IPS-NIHi11 (cell line): ENCODE results near the gene DNAJC15.

Experiments used
- DNase-seq: peaks from one replicate; pipeline ENCODE4 v3.0.0; 2012; ENCODE audit warnings: mixed read lengths, low spot score

The DNAJC15 gene

GRCh38 chr13:43085545-43085944 lies 62.2 kb downstream of the DNAJC15 start:
- no peak for DNase-seq

GRCh38 chr13:43086181-43086580 lies 62.8 kb downstream of the DNAJC15 start:
- DNase-seq = no peak

- DNase-seq = no peak
Measured at GRCh38 chr13:43088093-43088511, 64.7 kb downstream of the DNAJC15 start.

- DNase-seq = no peak
Measured at GRCh38 chr13:43089912-43090498, 66.6 kb downstream of the DNAJC15 start.

GRCh38 chr13:43094901-43095300 lies 71.5 kb downstream of the DNAJC15 start:
- no peak for DNase-seq

- no peak for DNase-seq
Measured at GRCh38 chr13:43095771-43096719, 72.7 kb downstream of the DNAJC15 start.

GRCh38 chr13:43100667-43101066 lies 77.3 kb downstream of the DNAJC15 start:
- no peak for DNase-seq

GRCh38 chr13:43102304-43102703 lies 78.9 kb downstream of the DNAJC15 start:
- DNase-seq = no peak

GRCh38 chr13:43107780-43108179 lies 84.4 kb downstream of the DNAJC15 start:
- DNase-seq = no peak

- no peak for DNase-seq
Measured at GRCh38 chr13:43110036-43110435, 86.7 kb downstream of the DNAJC15 start.

GRCh38 chr13:43110658-43111057 lies 87.3 kb downstream of the DNAJC15 start:
- DNase-seq = no peak

GRCh38 chr13:43111559-43112400 lies 88.4 kb downstream of the DNAJC15 start:
- DNase-seq = no peak

- DNase-seq = no peak
Measured at GRCh38 chr13:43113603-43114002, 90.2 kb downstream of the DNAJC15 start.

- no peak for DNase-seq
Measured at GRCh38 chr13:43114504-43114903, 91.1 kb downstream of the DNAJC15 start.

GRCh38 chr13:43115141-43115540 lies 91.8 kb downstream of the DNAJC15 start:
- DNase-seq = no peak

GRCh38 chr13:43116242-43116641 lies 92.9 kb downstream of the DNAJC15 start:
- peak; percentile 23 for DNase-seq

GRCh38 chr13:43118521-43118920 lies 95.1 kb downstream of the DNAJC15 start:
- no peak for DNase-seq

- DNase-seq = no peak
Measured at GRCh38 chr13:43119206-43119605, 95.8 kb downstream of the DNAJC15 start.

- DNase-seq = no peak
Measured at GRCh38 chr13:43122791-43123190, 99.4 kb downstream of the DNAJC15 start.

- no peak for DNase-seq
Measured at GRCh38 chr13:43123856-43124255, 100.5 kb downstream of the DNAJC15 start.

- no peak for DNase-seq
Measured at GRCh38 chr13:43124490-43124889, 101.1 kb downstream of the DNAJC15 start.

GRCh38 chr13:43126420-43126819 lies 103.0 kb downstream of the DNAJC15 start:
- DNase-seq = no peak
